ENCODE measurements around the gene CACNA2D2. TPM values are rescaled to one million over a fixed set of nuclear protein-coding genes. Genes with fewer than 3 reads are reported as not detected.
A peak's percentile ranks its signal among the peaks of the same experiment; 100 is the strongest.

The CACNA2D2 gene
- total RNA-seq, 4 donors from 2014 or later: 1.1 to 2.0 (median 1.6) TPM

GRCh38 chr3:50338965-50339364 lies 164.5 kb downstream of the CACNA2D2 start:
- no peak overlapping the region for H3K4me3 ChIP-seq (ENCODE audit: low read depth, poor library complexity, severe bottlenecking)
- no peak for TF ChIP-seq CTCF (IDR thresholded peaks at IDR 0.05)
- TF ChIP-seq POLR2A (IDR thresholded peaks at IDR 0.05): no peak
- no peak for DNase-seq (ENCODE audit: low spot score in 2 of 2)
- 56 to 69% methylated on average over 5 of the region's 5 CpGs for WGBS, 2 donors
- intact Hi-C loops (cut with DNase I; ENCODE audit: low total_unique reads): no loop called here

GRCh38 chr3:50337175-50337861 lies 166.1 kb downstream of the CACNA2D2 start:
- intact Hi-C loops (cut with DNase I; ENCODE audit: low total_unique reads): no loop called here
- TF ChIP-seq POLR2A (IDR thresholded peaks at IDR 0.05) (peak in 1 of 2 donors; percentile 18), CTCF (IDR thresholded peaks at IDR 0.05) (no peak)
- H3K4me3 ChIP-seq (ENCODE audit: low read depth, poor library complexity, severe bottlenecking): peak overlapping the region; percentile 60
- WGBS, 2 donors: 0 to 2% methylated on average over 10 to 38 of the region's 79 CpGs
- DNase-seq (ENCODE audit: low spot score in 2 of 2): peak; percentile 99 to 100

- intact Hi-C loops (cut with DNase I; ENCODE audit: low total_unique reads): no loop called here
- H3K4me3 ChIP-seq (ENCODE audit: low read depth, poor library complexity, severe bottlenecking): peak overlapping the region; percentile 60
- 1 to 11% methylated on average over 6 to 28 of the region's 31 CpGs for WGBS, 2 donors
- no peak for DNase-seq (ENCODE audit: low spot score in 2 of 2)
- no peak for TF ChIP-seq POLR2A (IDR thresholded peaks at IDR 0.05)
- TF ChIP-seq CTCF (IDR thresholded peaks at IDR 0.05): no peak
Measured at GRCh38 chr3:50336452-50337174, 166.8 kb downstream of the CACNA2D2 start.

GRCh38 chr3:50334339-50335075 lies 168.9 kb downstream of the CACNA2D2 start:
- 45 to 57% methylated on average over 5 of the region's 5 CpGs for WGBS, 2 donors
- intact Hi-C loops (cut with DNase I; ENCODE audit: low total_unique reads): no loop called here
- no peak for DNase-seq (ENCODE audit: low spot score in 2 of 2)
- no peak overlapping the region for H3K4me3 ChIP-seq (ENCODE audit: low read depth, poor library complexity, severe bottlenecking)
- TF ChIP-seq POLR2A (IDR thresholded peaks at IDR 0.05): no peak
- TF ChIP-seq CTCF (IDR thresholded peaks at IDR 0.05): no peak

- intact Hi-C loops (cut with DNase I; ENCODE audit: low total_unique reads): no loop called here
- H3K4me3 ChIP-seq (ENCODE audit: low read depth, poor library complexity, severe bottlenecking): no peak overlapping the region
- 44 to 60% methylated on average over 12 of the region's 12 CpGs for WGBS, 2 donors
- no peak for DNase-seq (ENCODE audit: low spot score in 2 of 2)
- no peak for TF ChIP-seq CTCF (IDR thresholded peaks at IDR 0.05)
- no peak for TF ChIP-seq POLR2A (IDR thresholded peaks at IDR 0.05)
Measured at GRCh38 chr3:50333744-50334328, 169.6 kb downstream of the CACNA2D2 start.

All from lower leg skin (tissue), 4 donors.